Stimulated activated naive CD8-positive, alpha-beta T cell treated with anti-CD3 and anti-CD28 coated beads, Interleukin-15, Interleukin-2, amounts not matched to agents 100 U/mL and 50 U/mL, for 24 hours (primary cell): ENCODE data around the gene ZNF33A.
A peak's percentile ranks its signal among the peaks of the same experiment; 100 is the strongest.
"Not testable (repeated sequence)": the region's sequence is repeated elsewhere in the genome, so short reads cannot be mapped to it uniquely, and the experiment has no call there.

Source experiments
- ATAC-seq: fragments of 150-1000 bp; cut with Tn5 transposase; one replicate; pipeline ENCODE4 v1.10.0; 2021
- DNase-seq: peaks from one replicate; pipeline ENCODE4 v3.0.0; 2021

Gene ZNF33A

GRCh38 chr10:38010119-38010903, at the start of gene ZNF33A:
ZNF33A (plus strand) TSS chr10:38010675; CDS start chr10:38012342, 1,667 bp downstream.
- ATAC-seq, result peak; percentile 91
- DNase-seq, result peak; percentile 90

GRCh38 chr10:37965006-37965405, 45.5 kb upstream of the ZNF33A start:
- ATAC-seq (no peak), DNase-seq (no peak)

GRCh38 chr10:37972396-37972795, 38.1 kb upstream of the ZNF33A start:
- DNase-seq (no peak), ATAC-seq (no peak)

DNA sequence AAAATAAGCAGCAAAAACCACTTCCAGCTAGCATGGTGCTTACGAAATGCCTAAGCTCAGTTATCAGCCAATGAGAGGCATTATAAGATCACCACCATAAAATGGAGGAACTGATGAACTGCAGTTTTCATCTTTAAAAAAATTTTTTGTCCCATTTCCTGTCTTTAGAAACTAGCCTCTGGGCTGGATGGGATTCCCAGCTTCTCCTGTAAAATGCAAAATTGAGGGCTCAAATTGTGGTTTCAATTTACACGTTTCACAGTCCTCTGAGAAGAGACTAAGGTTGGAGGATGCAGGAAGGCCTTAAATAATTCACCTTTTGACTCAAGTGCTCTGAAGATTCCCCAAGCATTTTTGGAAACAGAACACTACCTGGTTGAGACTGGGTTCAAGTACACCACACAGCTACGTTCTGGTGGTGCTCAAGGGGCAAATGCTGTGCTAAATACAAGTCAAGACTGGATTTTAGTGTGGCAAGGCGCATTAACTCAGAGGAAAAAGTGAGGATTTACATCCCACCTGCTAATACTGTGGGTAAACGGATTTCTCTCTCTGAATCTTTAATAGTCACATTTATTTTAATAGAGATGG, 35.0 kb upstream of the ZNF33A start:
- DNase-seq (peak; percentile 7), ATAC-seq (no peak)

DNA sequence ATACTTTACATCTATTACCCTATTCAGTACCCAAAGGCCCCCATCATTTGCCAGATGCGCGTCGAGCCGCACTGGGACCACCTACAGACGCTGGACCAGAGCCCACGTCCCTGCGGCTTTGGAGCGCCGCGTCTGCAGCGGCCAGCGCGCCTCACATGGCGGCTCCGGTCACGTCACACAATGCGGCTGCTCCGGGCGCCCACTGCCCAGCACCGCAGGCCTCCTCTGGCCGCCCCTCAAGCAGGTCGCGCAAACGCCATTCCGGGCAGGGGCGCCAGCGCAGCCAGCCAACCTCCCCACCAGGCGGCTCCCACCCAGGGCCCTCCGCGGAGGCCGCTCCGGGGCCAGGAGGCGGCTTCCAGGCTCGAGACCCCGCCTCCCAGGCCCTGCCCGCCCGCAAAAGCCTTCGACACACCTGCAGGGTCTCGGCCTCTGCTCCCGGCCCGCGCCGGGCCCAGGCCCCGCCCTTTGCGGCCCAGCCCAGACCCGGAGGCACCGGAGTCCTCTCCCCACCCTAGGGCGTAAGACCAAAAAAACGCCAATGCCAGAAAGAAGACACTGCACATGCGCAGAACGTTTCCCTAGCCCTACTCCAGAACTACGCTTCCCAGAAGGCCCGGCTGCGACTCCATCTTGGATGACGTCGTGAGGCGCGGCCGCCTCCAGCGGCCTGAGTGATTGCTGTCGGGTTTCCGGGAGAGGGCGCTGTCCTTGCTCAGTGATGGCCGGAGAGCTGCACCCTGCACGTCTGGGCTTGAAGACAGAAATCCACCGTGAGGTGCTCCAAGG, 34.2 kb upstream of the ZNF33A start, which contains the start of gene ZNF25:
ZNF25 (minus strand) TSS at position 557 of the 789 bp plus-strand sequence. CDS start 4,925 bp downstream, outside the sequence.
- peak; percentile 98 for ATAC-seq
- peak; percentile 98 for DNase-seq

DNA sequence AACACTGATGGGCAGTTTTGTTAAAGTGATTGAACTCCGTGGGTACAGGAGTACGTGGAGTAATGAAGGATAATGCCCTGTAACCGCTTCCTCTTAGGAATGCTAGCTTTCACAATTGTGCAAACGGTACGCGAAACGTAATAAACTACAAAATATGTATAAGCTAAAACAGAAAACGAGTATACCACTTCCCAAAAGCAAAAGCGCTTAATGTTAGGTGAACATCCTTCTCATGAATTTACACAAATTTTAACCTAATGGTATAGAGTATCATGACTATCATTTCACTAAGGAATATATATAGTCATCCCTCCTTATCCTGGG, 33.6 kb upstream of the ZNF33A start:
- ATAC-seq (no peak), DNase-seq (no peak)

GRCh38 chr10:37991655-37992054, 18.8 kb upstream of the ZNF33A start:
- ATAC-seq (peak; percentile 23), DNase-seq (no peak)

DNA sequence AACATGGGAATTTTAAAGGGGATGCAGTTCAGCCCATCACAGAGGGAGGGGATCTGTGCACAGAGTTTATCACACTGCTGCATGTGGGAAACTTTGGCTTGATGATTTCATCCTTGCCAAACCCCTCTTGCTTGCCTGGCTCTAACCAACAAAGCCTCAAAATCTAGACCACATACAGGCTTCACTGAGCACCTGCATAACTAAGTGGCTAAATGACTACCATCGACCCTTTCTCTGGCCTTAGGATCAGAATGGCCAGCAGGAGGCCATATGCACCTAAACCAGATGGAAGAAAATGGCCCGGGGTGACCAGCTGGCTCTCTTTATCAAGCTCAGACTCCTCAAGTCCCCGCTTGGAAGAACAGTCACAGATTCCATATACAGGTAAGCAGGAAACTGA, 18.4 kb upstream of the ZNF33A start:
- DNase-seq, result no peak
- ATAC-seq, result peak; percentile 67

- not testable (repeated sequence) for DNase-seq, ATAC-seq
Measured at GRCh38 chr10:37998920-37999319, 11.6 kb upstream of the ZNF33A start.

DNA sequence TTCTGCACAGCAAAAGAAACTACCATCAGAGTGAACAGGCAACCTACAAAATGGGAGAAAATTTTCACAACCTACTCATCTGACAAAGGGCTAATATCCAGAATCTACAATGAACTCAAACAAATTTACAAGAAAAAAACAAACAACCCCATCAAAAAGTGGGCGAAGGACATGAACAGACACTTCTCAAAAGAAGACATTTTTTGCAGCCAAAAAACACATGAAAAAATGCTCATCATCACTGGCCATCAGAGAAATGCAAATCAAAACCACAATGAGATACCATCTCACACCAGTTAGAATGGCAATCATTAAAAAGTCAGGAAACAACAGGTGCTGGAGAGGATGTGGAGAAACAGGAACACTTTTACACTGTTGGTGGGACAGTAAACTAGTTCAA, 10.0 kb upstream of the ZNF33A start:
- not testable (repeated sequence) for ATAC-seq, DNase-seq

DNA sequence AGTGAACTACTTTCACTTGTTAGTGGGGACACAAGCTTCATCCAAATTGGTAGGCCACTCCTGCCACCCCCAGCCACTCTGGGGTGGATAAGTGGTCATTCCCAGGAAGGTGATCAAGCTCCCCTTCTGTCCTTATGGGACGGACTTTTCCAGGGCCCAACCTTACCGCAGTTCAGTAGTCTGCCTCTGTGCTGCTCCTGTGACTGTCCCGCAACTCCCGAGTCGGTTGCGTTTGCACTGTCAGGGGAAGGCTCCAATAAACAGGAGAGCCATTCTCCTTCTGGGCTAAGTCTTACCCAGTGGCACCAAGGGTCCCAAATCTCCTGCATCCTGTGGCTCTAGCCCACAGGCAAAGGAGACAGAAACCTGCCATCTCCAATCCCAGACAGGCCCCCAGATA, 7.4 kb upstream of the ZNF33A start:
- no peak for ATAC-seq
- no peak for DNase-seq

DNA sequence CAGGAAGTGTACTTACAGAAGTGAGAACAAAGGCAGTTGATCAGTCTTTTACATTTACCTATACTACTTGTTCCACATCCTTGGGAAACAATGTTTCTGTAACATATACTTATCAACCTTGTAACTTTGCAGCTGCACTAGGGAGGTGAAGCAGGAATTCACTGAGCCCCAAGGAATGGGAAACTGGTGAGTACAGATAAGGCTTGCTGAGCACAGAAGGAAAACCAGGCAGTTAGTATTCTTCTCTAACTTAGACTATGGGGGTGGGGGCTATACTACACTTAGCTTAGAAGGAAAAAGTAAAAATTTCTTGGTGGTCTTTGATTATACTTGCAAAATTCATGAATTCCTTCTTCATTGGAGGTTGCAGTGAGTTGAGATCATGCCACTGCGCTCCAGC, 6.9 kb upstream of the ZNF33A start:
- DNase-seq, result no peak
- ATAC-seq, result no peak

DNA sequence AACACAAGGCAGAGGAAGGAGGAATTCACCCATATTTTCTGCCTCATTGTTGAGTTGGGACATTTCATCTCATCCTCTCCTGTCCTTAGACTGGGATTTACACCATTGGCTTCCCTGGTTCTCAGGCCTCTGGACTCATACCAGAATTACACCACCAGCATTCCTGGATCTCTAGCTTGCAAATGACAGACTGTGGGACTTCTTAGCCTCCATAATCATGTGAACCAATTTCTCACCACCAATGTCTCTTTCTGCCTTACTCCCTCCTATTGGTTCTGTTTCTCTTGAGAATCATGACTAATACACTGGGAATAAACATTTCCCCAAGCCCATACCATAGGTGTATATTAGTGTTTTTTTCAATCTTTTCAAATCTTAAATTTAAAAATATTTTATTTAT, 2.9 kb upstream of the ZNF33A start:
- no peak for DNase-seq
- ATAC-seq, result no peak

DNA sequence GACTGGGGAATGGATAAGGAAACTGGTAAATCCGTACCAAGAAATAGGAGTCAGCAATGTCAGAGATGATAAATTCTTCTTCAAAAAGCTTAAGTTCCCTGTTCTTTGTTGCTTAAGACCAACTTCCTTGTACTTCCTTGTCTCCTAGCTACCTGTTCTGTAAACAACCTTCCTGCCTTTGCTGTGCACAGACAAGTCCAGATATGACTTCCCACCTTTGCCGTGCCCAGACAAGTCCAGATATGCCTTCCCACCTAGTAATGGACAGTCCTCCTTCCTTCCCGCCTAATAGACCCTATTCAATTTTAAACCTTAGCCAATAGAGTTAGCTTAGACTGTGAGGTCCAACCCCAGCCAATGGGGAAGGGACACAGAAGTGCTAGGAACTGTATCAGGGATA, 2.5 kb upstream of the ZNF33A start:
- ATAC-seq, result no peak
- no peak for DNase-seq

DNA sequence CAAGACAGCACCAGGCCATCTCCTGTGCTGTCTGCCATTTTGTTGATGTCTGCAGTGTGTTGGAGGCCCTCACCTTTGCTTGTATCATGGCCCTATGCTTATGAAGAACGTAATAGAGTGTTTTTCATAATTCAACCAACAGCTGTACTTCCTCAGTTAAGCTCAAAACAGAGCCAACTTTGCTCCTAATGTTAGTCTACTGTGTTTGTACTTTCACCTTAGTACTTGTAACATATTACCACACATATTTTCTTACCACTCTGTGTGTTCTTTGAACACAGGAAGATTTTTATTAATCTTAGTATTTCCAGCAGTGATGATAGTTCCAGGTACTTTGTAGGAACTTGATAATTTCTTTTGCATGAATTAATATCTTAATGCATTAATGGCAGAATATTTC, 5.9 kb downstream of the ZNF33A start:
- ATAC-seq (no peak), DNase-seq (no peak)

- not testable (repeated sequence) for ATAC-seq, DNase-seq
Measured at GRCh38 chr10:38019124-38019523, 8.6 kb downstream of the ZNF33A start.

- ATAC-seq, result peak; percentile 36
- DNase-seq, result no peak
Measured at GRCh38 chr10:38025283-38025682, 14.8 kb downstream of the ZNF33A start.

DNA sequence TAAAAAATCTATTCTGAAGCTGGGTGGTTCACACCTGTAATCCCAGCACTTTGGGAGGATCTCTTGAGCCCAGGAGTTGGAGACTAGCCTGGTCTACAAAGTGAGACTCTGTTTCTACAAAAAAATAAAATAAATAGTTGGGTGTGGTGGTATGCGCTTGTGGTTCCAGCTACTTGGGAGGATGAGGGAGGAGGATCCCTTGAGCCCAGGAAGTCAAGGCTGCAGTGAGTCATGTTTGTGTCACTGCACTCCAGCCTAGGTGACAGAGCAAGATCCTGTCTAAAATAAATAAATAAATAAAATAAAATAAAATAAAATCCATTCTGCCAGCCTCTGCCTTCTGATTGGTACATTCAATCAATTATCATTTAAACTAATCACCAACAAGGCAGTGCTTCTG, 17.5 kb downstream of the ZNF33A start:
- DNase-seq (no peak), ATAC-seq (no peak)

GRCh38 chr10:38032886-38033285, 22.4 kb downstream of the ZNF33A start:
- DNase-seq (no peak), ATAC-seq (no peak)

DNA sequence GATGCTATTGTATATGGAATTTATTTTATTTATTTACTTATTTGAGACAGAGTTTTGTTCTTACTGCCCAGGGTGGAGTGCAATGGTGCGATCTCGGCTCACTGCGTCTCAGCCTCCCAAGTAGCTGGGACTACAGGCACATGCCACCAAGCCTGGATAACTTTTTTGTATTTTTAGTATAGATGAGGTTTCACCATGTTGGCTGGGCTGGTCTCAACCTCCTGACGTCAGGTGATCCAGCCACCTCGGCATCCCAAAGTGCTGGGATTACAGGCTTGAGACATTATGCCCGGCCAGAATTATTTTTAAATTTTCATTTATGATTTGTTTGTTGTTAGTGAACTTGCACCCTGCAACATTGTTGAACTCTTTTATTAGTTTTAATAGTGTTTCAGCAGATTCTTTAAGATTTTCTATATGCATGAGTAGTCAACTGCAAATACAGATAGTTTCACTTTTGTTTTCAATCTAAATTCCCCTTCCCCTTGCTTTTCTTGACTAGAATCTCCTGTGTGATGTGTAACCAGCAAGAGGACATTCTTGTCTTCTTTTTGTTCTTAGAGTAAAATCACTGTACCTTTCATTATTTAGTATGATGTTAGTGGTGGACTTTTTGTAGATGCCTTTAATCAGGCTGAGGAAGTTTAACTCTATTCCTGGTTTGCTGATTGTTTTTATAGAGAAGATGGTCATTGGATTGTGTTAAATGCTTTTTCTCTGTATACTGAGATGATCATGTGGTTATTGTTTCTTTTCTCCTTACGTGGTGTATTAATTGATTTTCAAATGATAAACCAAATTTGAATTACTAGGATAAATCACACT, 27.8 kb downstream of the ZNF33A start:
- DNase-seq, result no peak
- ATAC-seq, result no peak

- ATAC-seq, result no peak
- no peak for DNase-seq
Measured at GRCh38 chr10:38038932-38039245, 28.4 kb downstream of the ZNF33A start.

GRCh38 chr10:38043516-38043915, 33.0 kb downstream of the ZNF33A start:
- no peak for DNase-seq
- ATAC-seq, result no peak
